ENCODE results near the gene PPP1CC.
"Not testable (repeated sequence)": the region's sequence is repeated elsewhere in the genome, so short reads cannot be mapped to it uniquely, and the experiment has no call there.

Gene PPP1CC

DNA sequence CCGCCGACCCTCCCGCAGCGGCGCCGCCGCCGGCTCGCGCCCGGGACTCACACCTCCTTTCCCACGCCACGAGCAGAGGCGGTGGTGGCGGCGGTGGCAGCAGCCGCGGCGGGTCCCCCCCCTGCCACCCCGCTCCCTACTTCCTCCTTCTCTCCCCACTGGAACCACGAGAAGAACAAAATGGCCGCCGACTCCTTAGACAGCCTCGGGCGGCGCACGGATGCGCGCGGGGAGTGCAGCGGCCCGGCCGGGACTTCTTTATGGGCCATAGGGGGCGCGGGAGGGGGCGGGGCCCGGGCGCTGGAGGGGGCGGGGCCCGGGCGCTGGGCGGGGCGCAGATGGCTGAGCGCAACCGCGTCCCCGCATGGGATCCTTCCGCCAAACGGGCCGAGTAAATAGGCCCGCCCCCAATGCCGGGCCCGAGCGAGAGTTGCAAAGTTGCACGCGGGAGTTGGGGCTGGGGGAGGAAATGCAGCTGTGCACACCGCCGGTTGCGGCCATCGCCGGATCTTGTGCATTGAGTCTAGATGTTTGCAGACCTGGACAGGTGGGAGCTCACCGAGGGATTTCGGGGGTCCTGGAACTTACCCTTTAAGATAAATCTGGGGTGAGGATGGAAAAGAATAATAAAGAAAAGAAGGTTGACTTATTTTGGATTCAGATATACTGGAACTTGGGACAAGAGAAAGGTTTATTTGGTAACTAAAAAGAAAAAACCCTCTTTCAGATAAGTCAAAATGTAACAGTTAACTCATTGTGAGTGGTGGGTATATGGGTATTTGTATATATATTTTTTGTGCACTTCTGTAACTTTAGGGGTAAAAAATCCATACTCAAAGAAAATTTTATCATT is at the start of gene PPP1CC:
TSS of gene PPP1CC (minus strand) at position 174 of the 853 bp plus-strand sequence. CDS start 184 bp downstream, outside the sequence.
- peak; percentile 92 for DNase-seq

DNA sequence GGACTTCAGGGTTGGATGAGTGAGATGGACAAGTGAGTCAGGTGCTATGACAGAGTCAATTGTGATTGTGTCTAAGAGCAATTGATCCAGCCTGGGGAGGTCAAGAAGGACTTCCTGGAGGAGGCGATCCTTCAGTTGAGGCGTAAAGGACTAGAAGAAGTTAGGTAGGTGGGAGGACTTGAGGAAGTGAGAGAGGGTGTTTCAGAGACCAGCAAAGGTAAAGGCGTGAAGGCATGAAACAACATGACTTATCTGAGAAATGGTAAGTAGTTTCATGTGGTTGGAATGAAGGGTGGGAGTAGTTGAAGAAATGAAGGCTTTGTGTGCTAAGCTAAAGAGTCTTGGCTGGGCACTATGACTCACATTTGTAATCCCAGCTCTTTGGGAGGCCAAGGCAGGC is 48.9 kb upstream of the PPP1CC start:
- no peak for DNase-seq

DNA sequence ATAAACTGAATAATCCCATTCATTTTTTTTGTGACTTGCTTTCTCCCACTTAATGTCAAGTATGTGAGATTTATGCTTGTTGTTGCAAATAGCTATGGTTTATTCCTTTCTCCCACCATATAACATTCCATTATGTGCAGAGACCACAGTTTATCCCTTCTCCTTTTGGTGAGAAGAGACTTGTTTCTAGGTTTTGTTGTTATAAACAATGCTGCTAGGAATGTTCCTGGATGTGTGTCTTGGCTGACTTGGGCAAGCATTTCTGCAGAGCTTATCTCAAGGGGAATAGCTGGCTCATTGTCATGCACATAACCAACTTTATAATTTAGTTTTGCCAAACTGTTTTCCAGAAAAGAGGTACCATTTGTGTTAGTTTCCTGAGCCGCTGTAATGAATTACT is 47.6 kb upstream of the PPP1CC start:
- DNase-seq, result no peak

DNA sequence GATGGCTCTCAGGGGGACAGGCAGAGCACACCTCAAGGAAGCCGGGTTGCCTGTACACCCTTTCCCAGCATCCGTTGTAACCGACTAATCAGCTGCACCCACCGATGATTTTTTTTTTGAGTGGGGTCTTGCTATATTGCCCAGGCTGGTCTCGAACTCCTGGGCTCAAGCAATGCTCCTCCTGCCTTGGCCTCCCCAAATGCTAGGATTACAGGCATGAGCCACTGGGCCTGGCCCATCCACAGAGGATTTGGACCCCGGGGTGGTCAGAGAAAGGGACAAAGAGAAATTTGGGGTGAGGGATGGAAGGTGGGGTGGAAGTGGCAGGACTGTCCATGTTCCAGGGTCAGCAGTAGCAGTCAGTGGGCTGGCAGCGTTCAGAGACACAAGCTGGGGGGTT is 43.3 kb upstream of the PPP1CC start:
- DNase-seq, result no peak

DNA sequence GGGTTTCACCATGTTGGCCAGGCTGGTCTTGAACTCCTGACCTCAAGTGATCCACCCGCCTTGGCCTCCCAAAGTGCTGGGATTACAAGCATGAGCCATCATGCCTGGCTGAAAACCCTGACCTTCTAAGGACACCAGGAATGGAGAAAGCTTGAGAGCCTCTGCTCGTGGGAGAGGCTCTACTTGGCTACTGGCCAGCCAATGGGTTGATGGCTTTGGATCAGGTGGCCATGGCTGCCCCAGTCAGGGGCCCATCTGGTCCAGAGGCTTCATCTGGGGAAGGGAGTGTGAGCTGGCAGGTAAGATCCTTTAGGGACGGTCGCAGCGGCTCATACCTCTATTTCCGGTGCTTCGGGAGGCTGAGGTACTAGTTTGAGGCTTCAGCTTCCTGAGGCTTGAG is 42.5 kb upstream of the PPP1CC start:
- no peak for DNase-seq

DNA sequence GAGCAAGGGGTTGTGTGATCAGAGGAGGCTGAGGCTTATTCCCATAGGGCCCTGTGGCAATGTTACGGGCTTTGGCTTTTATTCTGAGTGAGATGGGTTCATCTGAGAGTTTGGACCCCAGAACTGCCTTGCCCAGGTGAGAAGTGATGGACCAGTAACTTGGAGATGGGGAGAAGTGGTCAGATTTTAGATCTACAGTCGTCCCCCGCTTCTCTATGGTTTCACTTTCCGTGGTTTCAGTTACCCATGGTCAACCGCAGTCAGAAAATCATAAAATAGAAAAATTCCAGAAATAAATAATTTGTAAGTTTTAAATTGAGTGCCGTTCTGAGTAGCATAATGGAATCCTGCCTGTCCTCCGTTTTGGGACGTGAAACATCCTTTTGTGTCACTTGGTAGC is 40.2 kb upstream of the PPP1CC start:
- no peak for DNase-seq

DNA sequence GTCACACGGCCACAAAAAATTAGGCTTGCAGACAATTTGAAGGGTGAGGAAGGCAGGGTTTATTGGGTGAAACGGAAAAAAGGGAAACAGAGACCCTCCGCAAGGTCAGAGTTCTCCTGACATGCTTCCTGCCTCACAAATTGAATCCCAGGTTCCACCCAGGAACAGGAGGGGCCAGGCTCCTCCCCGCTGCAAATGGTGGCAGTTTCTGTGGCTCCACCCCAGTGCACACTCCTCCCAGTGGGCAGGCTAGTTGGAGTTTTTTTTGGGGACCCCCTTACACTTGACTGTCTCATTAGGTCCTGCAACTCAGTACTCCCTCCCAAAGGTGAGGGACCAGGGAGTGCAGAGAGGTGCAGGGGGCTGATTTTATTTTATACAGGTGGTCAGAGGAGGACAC is 39.4 kb upstream of the PPP1CC start:
- no peak for DNase-seq

DNA sequence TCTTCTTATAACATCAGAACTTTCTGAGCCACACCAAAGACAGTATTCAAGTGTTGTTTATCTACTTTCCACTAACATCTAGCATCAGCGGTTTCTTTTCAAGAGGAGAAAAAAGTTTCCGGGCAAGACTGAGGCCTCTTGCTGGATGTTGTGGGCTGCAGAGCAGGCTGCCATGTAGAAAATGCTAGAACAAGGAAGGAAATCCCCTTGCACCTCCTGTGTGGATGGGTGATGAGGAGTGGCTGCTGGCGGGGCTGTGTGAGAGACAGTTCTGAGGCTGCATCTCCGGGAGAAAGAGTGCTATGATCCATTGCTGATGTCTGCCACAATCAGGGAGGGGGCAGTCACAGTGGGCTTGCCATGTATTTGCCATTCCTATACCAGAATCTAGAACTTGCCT is 37.8 kb upstream of the PPP1CC start:
- peak; percentile 57 for DNase-seq

DNA sequence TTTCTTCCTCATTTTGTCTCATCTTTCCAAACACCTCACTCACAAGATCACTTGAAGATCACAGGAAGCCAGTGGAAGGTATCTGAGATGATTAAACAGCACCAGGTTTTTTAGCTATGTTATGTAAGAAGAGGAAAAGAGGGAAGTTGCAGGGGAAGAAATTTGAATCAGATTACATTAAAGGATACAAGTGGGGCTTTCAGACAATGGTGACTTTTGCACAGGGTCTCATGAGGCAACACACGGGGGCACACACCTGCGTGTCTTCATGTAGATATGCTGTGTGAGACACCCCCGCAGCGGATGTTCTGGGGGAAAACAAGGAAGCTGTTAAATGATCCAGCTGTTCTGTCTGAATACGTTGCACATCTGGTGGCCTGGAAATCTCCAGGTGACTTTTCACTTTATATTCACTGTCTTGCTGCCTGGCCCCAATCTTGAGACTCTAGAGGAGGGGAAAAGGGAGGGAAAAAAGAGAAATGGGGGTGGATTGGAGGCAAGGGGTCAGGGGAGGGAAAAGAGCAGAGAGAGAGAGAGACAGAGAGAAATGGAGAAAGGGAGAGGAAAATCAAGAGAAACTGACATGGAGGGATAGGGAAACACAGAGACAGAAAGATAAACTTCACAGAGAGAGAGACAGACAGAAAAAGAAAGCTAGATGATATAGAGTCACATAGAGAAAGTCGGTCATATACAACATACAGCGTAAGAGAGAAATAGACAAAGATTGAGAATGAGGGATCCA is 36.3 kb upstream of the PPP1CC start:
- no peak for DNase-seq

DNA sequence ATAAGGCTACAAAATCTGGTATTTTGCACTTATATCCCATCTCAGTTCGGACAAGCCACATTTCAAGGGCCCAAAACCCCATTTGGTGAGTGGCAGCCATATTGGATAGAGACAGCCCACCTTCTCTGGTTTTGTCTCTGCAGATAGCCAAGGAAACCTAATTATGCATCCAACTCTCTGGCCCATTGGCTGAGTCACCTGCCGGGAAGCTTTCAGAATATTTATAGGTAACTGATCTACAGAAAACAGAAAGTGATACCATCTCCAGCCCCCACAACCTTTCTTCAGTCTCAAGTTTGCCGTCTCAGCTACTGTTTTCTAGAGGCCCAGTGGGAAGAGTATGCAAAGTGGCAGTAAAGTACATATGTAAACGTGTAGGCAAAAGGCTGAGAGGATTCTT is 33.7 kb upstream of the PPP1CC start:
- peak; percentile 82 for DNase-seq

DNA sequence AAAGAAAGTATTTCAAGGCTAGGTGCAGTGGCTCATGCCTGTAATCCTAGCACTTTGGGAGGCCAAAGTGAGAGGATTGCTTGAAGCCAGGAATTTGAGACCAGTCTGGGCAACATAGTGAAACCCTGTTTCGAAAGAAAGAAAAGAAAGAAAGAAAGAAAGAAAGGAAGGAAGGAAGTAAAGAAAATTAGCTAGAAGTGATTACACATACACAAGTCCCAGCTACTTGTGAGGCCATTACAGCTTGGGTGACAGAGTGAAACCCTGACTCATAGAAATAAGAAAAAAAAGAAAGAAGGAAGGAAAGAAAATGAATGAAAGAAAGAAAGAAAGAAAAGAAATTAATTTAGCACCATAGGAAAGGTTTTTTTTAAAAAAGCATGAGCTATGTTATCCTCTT is 33.3 kb upstream of the PPP1CC start:
- no peak for DNase-seq

DNA sequence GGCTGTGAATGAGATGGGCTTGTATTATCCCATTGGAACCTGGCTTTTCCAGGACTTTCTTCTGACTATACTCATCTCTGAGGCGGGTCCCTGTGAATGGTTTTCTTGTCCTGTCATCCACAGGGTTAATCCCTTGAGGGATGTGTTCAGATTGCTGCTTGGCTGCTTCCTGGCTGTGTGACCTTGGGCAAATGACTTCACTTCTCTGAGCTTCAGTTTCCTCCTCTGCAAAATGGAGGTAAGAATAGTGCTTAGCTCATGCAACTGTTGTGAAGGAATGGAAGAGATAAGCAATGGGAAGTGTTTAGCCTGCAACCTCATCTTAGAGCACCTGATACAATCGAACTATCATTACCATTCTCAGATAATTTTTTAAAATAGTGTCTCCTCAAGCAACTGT is 32.1 kb upstream of the PPP1CC start:
- DNase-seq, result no peak

DNA sequence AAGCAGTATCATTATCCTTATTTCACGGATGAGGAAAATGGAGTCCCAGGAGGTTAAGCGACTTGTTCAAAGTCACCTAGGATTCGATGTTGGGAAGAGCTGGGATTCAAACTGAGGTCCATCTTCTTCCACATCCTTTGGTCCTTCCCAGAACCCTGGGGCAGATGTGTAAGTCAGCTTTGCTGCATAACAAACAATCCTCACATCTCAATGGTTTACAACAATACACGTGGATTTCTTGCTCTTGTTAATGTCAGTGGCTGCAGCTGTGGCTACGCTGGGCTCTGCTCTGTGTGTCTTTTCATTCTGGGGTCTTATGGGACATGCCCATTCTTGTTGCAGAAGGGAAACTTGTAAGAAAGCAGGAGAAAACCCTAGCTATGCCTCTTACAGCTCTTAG is 26.3 kb upstream of the PPP1CC start:
- no peak for DNase-seq

DNA sequence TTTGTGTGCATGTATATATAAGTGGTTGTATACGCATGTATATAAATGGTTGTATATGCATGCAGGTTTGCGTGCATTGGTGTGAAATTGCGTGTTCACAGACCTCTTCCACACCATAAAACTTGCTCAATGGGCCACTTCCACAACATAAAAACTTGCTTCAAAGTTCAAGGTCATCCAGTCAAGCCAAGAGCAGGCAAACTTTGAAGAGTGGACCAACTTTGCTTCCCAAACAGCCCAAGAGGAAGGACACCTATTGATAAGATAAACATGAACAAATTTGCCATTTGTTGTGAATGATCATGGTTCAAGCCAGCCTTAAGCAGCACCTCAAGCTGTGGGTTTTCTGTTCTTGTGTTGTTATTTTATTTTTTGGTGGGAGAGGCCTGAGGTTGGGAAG is 25.2 kb upstream of the PPP1CC start:
- DNase-seq, result no peak

DNA sequence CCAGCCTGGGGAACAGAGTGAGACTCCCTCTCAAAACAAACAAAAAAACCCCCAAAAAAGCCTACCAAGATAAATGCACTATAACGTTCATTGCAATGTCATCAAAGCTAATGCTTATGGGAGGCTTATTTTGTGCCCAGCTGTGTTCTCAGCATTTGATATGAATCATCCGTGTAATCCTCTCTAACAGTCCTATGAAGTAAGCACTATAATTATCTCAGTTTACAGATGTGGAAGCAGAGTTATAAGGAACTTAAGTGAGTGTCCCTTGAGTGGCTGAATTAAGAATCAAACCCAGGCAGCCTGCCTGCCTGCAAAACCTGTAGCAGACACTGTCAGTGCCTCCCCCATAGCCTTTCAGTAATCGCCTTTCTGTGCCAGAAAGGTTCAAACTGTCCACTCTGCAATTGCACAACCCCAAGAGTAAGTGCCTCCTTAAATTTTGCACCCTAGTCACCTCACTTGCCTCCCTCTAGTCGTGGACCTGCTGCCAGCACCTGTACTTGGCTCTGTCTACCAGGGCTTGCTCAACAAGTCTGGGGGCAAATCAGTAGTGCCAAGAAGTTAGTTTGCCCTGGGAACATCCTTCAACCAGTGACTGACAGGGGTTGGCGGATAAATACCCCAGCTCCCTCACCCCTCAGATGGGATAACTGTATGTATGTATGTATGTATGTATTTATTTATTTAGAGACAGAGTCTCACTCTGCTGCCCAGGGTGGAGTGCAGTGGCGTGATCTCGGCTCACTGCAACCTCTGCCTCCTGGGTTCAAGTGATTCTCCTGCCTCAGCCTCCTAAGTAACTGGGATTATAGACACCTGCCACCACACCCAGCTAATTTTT is 23.8 kb upstream of the PPP1CC start:
- no peak for DNase-seq

DNA sequence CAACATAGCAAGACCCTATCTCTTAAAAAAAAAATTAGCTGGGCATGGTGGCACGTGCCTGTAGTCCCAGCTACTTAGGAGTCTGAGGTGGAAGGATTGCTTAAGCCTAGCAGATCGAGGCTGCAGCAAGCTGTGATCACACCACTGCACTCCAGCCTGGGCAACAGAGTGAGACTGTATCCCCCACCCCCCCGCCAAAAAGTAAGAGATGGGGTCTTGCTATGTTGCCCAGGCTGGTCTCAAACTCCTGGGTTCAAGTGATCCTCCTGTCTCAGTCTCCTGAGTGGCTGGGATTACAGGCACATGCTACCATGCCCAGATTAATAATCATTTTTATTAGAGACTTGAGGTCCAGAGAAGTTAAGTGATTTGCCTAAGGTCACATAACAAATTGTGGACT is 22.9 kb upstream of the PPP1CC start:
- DNase-seq, result not testable (repeated sequence)

DNA sequence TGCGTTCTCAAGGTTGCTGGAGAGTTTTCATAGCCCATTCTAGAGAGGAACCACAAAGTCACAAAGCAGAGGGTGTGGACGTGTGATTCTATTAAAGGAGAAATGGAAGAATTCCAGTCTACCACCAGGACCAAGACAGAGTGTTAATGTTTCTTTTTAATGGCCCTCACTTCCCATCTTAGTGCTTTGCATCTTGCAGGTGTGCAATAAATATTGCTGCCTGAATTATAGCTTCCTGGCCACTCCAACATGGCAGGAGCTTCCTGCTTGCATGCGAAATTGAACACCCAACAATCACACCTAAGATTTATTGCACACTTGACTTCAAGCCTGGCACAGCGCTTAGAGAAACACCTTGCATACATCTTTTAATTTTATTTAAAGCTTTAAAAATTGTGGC is 22.4 kb upstream of the PPP1CC start:
- no peak for DNase-seq

DNA sequence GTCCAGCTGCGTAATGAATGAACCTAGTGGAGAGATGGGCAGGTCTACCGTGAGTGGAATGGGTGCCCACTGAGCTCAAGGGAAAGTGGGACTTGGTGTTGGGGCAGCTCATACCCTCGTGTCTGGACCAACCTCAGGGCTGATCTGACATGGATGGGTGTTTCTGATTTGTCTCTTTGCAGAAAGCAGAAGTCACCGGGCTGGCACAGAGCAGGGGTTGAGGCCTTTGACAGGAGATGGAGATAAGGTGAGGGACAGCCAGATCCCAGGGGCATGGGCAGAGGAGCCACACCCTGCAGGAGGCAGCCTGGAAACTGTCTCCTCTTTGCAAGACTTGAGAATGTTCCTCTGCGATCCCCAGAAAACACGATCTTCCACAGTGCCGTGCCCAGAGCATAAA is 20.9 kb upstream of the PPP1CC start:
- DNase-seq, result no peak

DNA sequence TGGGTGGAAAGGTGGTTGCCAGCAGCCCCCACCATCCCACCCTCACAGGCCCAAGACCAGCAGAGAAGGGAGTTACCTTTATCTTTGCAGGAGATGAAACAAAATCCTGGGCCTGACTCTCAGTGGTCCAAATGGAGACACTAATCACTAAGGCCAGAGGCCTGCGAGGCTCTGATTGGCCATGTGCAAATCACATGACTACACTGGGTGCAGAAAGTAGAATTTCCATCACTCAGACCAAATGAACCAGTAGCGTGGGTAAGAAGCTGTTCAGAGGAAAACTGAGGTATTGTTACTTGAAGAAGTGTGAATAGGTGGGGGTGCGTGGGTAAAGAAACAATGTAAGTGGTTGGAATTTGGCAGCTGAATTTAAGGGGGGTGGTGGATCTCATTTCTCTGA is 20.2 kb upstream of the PPP1CC start:
- DNase-seq, result no peak

DNA sequence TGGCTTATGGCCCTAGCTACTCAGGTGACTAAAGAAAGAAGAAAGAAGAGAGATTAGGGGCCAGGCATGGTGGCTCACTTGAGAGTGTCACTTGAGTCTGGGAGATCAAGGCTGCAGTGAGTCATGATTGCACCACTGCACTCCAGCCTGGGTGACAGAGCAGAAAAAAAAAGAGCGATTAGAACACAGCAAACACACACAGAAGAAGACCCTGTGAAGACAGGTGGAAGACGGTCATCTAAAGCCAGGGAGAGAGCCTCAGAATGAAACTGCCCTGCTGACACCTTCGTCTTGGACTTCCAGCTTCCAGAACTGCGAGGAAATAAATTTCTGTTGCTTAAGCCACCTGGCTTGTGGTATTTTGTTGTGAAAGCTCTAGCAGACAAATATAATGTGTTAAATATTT is 17.5 kb upstream of the PPP1CC start:
- peak; percentile 51 for DNase-seq

DNA sequence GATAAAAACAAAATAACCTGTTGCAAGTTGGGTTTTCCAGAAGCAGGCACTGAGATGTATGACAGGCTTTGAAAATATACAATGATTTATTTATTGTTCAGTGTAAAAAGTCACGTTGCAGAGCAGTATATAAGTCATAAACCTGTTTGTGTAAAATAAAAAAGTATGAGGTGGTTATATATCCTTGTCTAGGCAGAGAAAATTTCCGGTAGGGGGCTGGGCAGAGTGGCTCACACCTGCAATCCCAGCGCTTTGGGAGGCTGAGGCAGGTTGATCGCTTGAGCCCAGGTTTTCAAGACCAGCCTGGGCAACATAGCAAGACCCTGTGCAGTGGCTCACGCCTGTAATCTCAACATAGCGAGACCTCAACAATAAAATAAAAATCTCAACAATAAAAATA is 16.2 kb upstream of the PPP1CC start:
- no peak for DNase-seq

DNA sequence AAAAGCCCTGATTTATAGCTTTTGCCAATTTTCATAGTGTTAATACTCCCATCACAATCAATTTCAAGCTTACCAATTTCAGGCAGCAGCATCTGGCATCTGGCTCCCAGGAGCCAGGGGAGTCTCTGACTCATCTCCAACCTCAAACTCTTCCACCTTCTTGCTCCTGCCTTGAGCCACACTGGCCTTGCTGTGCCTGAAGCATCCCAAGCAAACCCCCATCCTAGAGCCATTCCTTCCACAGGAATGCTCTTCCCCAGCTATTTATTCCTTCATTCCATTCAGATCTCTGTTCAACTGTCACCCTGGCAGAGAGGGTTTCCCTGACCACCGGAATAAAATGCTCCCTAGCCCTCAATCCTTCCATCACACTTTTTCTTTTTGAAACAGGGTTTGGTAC is 13.9 kb upstream of the PPP1CC start:
- DNase-seq, result no peak

DNA sequence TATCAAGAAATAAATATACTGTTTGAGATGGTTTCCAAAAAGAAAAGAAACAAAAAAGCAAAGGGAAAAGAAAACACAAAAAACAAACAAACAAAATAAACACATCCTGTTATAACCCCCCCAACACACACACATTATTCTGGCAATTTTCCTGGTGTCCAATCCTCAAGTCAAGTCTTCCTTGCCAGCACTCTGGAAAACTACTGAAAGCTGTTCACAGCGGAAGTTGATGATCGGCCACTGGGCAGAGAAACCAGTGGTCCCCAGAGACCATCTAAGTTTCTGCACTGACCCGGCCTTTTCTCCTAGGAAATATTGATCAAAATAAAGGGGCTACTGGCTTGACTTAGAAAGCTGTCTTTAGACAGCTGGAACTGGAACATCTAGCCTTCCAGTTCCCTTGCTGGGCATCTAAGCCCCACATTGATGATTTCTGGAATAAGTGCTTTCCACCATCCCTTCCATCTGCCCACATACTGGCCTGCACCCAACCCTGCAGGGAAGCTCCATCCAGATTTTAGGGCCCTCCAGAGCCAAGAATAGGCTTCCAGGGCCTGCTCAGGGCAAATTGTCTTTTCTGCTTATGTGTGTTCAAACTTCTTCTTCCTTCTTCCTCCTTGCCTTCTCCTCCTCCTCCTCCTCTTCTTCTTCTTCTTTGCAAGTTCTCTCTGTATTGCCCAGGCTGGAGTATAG is 11.6 kb upstream of the PPP1CC start:
- DNase-seq, result no peak
